HepG2 (cell line): ENCODE data around the gene TBC1D4. TPM values are rescaled to one million over a fixed set of nuclear protein-coding genes. Genes with fewer than 3 reads are reported as not detected.

Experiments used
- ATAC-seq: fragments of 200-7000 bp; cut with Tn5 transposase; 3 replicates; pipeline ENCODE4 v1.9.1; 2020; ENCODE audit warnings: mild to moderate bottlenecking, moderate library complexity
- BruUV-seq: library from RNA; stranded (reverse); fragments of 400-500 nt; replicated peaks from 2 replicates; lab custom pipeline; 2021; lab: Mats Ljungman, UMichigan
- CTCF ChIA-PET: fragments of 300-600 bp; formaldehyde crosslinking; extraction: SDS; loops from one replicate; lab custom pipeline; 2021; ENCODE audit warnings: low total read pairs, inconsistent platforms, low intra/inter-chr PET ratio; lab: Yijun Ruan, JAX
- POLR2A ChIA-PET: fragments of 350-600 bp; sonication (Branson Sonifier 250); formaldehyde crosslinking; loops from one replicate; lab custom pipeline; 2020; ENCODE audit warnings: antibody characterized with exemption, inconsistent platforms; lab: Yijun Ruan, JAX
- DNase-seq: peaks from one replicate; pipeline ENCODE4 v3.0.0-alpha.2; 2015; ENCODE audit warnings: low spot score
- FAIRE-seq: peaks from 3 replicates; lab custom pipeline; 2011; peaks lifted over from hg19 to GRCh38; lab: Jason Lieb, UNC
- H2AFZ ChIP-seq: one replicate; pipeline ENCODE4 v1.6.1; 2011; ENCODE audit warnings: low read length, inconsistent platforms
- H3K27ac ChIP-seq: fragments of 300-600 bp; 3 replicates; pipeline ENCODE4 v1.8.0; 2011; ENCODE audit warnings: mixed run types, mild to moderate bottlenecking, mixed read lengths, low read length, inconsistent platforms; ENCODE audit not compliant: insufficient read depth; ENCODE audit errors: extremely low read length
- H3K27me3 ChIP-seq, 2 experiments: fragments of 200-600 bp in 1 of 2; 2 replicates in 1 of 2; 3 replicates in 1 of 2; pipeline versions ENCODE4 v1.6.0 to v1.8.0; 2011; ENCODE audit warnings: low read length in 2 of 2, mild to moderate bottlenecking in 2 of 2, moderate library complexity in 2 of 2, inconsistent platforms in 1 of 2; ENCODE audit not compliant: insufficient read depth in 2 of 2, control insufficient read depth in 1 of 2
- H3K36me3 ChIP-seq, 2 experiments: fragments of 200-600 bp in 1 of 2; replicated peaks in 1 of 2; 2 replicates in 1 of 2; 3 replicates in 1 of 2; pipeline versions ENCODE4 v1.5.1 to v1.8.0; 2011; ENCODE audit warnings: low read length in 2 of 2, inconsistent platforms in 1 of 2; ENCODE audit not compliant: insufficient read depth in 2 of 2, control insufficient read depth in 1 of 2
- H3K4me1 ChIP-seq: 2 replicates; pipeline ENCODE4 v1.5.1; 2012; ENCODE audit warnings: low read length, inconsistent platforms; ENCODE audit not compliant: insufficient read depth
- H3K4me2 ChIP-seq: 2 replicates; pipeline ENCODE4 v1.6.0; 2011; ENCODE audit warnings: low read depth, low read length, inconsistent platforms
- H3K4me3 ChIP-seq, 3 experiments: fragments of 200-600 bp in 1 of 3; sonication (generic), shearing (Covaris generic) in 1 of 3; replicated peaks in 1 of 3; 2 replicates each; pipeline ENCODE4 v1.5.1; 2011 to 2016; ENCODE audit warnings: low read length in 3 of 3, inconsistent platforms in 2 of 3, low read depth in 2 of 3, mild to moderate bottlenecking in 2 of 3, control low read depth in 1 of 3, mixed read lengths in 1 of 3; ENCODE audit not compliant: insufficient read depth in 1 of 3
- H3K79me2 ChIP-seq: one replicate; pipeline ENCODE4 v1.6.1; 2011; ENCODE audit warnings: low read length, inconsistent platforms; ENCODE audit not compliant: insufficient read depth
- H3K9ac ChIP-seq: 2 replicates; pipeline ENCODE4 v1.6.0; 2011; ENCODE audit warnings: mild to moderate bottlenecking, low read depth, low read length, inconsistent platforms; ENCODE audit not compliant: insufficient read depth
- H3K9me3 ChIP-seq: 2 replicates; pipeline ENCODE4 v1.5.1; 2012; ENCODE audit warnings: mild to moderate bottlenecking, low read length
- H4K20me1 ChIP-seq: 2 replicates; pipeline ENCODE4 v1.6.0; 2011; ENCODE audit warnings: inconsistent platforms, mild to moderate bottlenecking, low read length, moderate library complexity; ENCODE audit not compliant: insufficient read depth
- ARHGAP35 ChIP-seq: sonication (generic); formaldehyde crosslinking; IDR thresholded peaks from 2 replicates; pipeline ENCODE4 v1.9.0; 2022; ENCODE audit warnings: mild to moderate bottlenecking, inconsistent platforms, moderate library complexity, missing genetic modification reagents, borderline replicate concordance
- FOXM1 ChIP-seq: sonication (generic); formaldehyde crosslinking; IDR thresholded peaks from 2 replicates; pipeline ENCODE4 v1.5.0; 2020; ENCODE audit warnings: missing genetic modification reagents
- MAZ ChIP-seq, 2 experiments: sonication (generic) in 1 of 2; formaldehyde crosslinking in 1 of 2; IDR thresholded peaks; 2 replicates each; pipeline versions ENCODE4 v1.5.0 to v1.6.1; 2012 to 2020; ENCODE audit warnings: low read depth in 2 of 2, mild to moderate bottlenecking in 2 of 2, borderline replicate concordance in 1 of 2, improper control_type of control experiment in 1 of 2, low read length in 1 of 2, missing genetic modification reagents in 1 of 2, moderate library complexity in 1 of 2
- MEF2D ChIP-seq: sonication (generic); formaldehyde crosslinking; IDR thresholded peaks from 2 replicates; pipeline ENCODE4 v1.5.1; 2020; ENCODE audit warnings: mild to moderate bottlenecking, missing genetic modification reagents
- NCOA2 ChIP-seq: sonication (generic); formaldehyde crosslinking; IDR thresholded peaks from 2 replicates; pipeline ENCODE4 v1.8.0; 2022; ENCODE audit warnings: inconsistent platforms
- NFYB ChIP-seq: sonication (generic); formaldehyde crosslinking; IDR thresholded peaks from 2 replicates; pipeline ENCODE4 v1.4.0; 2020; ENCODE audit warnings: missing genetic modification reagents
- NKX3-1 ChIP-seq: sonication (generic); formaldehyde crosslinking; IDR thresholded peaks from 2 replicates; pipeline ENCODE4 v1.5.0; 2020; ENCODE audit warnings: missing genetic modification reagents
- SIX1 ChIP-seq: sonication (generic); formaldehyde crosslinking; IDR thresholded peaks from 2 replicates; pipeline ENCODE4 v1.4.0; 2020; ENCODE audit warnings: missing genetic modification reagents, borderline replicate concordance
- SMARCE1 ChIP-seq: fragments of 450-650 bp; IDR thresholded peaks from 2 replicates; pipeline ENCODE4 v1.6.1; 2017; ENCODE audit warnings: borderline replicate concordance
- TCF12 ChIP-seq, 2 experiments: fragments of 450-650 bp in 1 of 2; sonication (generic) in 1 of 2; formaldehyde crosslinking in 1 of 2; IDR thresholded peaks; 2 replicates each; pipeline versions ENCODE4 v1.6.1 to v1.8.0; 2017 to 2022; ENCODE audit warnings: antibody characterized with exemption in 1 of 2, mild to moderate bottlenecking in 1 of 2, missing genetic modification reagents in 1 of 2, moderate library complexity in 1 of 2
- ZNF572 ChIP-seq: sonication (generic); formaldehyde crosslinking; IDR thresholded peaks from 2 replicates; pipeline ENCODE4 v1.5.1; 2020; ENCODE audit warnings: mild to moderate bottlenecking, missing genetic modification reagents
- ZNF652 ChIP-seq: IDR thresholded peaks from 2 replicates; pipeline ENCODE4 v1.6.1; 2016; ENCODE audit warnings: low read depth, borderline replicate concordance
- WGBS: methylation state at CpG from one replicate; pipeline ENCODE4 v1.1.6; 2017; ENCODE audit warnings: low lambda C conversion rate; 5-methylcytosine and 5-hydroxymethylcytosine counted together
- in situ Hi-C: cut with HindIII; loops from 2 replicates; pipeline ENCODE4 v1.10.0; 2017; ENCODE audit warnings: low pct_unique_long_range_greater_than_20kb; ENCODE audit not compliant: extremely low pct_ligation_motif_present
- intact Hi-C: fragments of 100-400 bp; cut with micrococcal nuclease; formaldehyde crosslinking; loops from one replicate; pipeline ENCODE4 v1.10.0; 2022; ENCODE audit not compliant: unreplicated experiment
- polyA plus RNA-seq, 8 experiments: library from polyadenylated mRNA; depleted of rRNA in 3 of 8; stranded (reverse) in 7 of 8; unstranded in 1 of 8; fragments of >200 nt; fragmentation: Illumina TruSeq in 4 of 8; extraction: Trizol in 4 of 8; gene quantifications; 2 replicates each; pipeline versions ENCODE4 v1.2.1 to v1.2.3, GENCODE V29; 2011 to 2016; ENCODE audit warnings: low read depth in 4 of 8, missing spikeins in 1 of 8, mixed read lengths in 1 of 8; ENCODE audit not compliant: insufficient read depth in 1 of 8
- total RNA-seq, 5 experiments: library from RNA; depleted of rRNA; stranded (reverse); fragments of >200 nt; fragmentation: Illumina TruSeq; extraction: Trizol; gene quantifications; 2 replicates each; pipeline ENCODE4 v1.2.3, GENCODE V29; 2016; ENCODE audit warnings: low read depth in 1 of 5
- TF ChIP-seq, protein P1 (sequence below): fragments of 450-650 bp; IDR thresholded peaks from 2 replicates; pipeline ENCODE4 v1.6.1; 2016
- TF ChIP-seq, protein P2 (sequence below): sonication (generic); formaldehyde crosslinking; conservative IDR thresholded peaks from 2 replicates; pipeline ENCODE4 v1.4.0; 2020; ENCODE audit warnings: missing genetic modification reagents
- TF ChIP-seq, protein P3 (sequence below): IDR thresholded peaks from 2 replicates; pipeline ENCODE4 v1.6.1; 2016
- TF ChIP-seq, protein P4 (sequence below): sonication (generic); formaldehyde crosslinking; IDR thresholded peaks from 2 replicates; pipeline ENCODE4 v1.9.0; 2021; ENCODE audit warnings: missing genetic modification reagents, mild to moderate bottlenecking, borderline replicate concordance
- TF ChIP-seq, protein P5 (sequence below): sonication (generic); formaldehyde crosslinking; IDR thresholded peaks from 2 replicates; pipeline ENCODE4 v1.5.0; 2020; ENCODE audit warnings: mild to moderate bottlenecking, missing genetic modification reagents, moderate library complexity

TBC1D4 gene
- total and polyA plus RNA-seq, 2 of the 13 experiments (the other 11 are each of a cell fraction or from before 2014, with no cell fraction given): 35.9 to 64.4 TPM

DNA sequence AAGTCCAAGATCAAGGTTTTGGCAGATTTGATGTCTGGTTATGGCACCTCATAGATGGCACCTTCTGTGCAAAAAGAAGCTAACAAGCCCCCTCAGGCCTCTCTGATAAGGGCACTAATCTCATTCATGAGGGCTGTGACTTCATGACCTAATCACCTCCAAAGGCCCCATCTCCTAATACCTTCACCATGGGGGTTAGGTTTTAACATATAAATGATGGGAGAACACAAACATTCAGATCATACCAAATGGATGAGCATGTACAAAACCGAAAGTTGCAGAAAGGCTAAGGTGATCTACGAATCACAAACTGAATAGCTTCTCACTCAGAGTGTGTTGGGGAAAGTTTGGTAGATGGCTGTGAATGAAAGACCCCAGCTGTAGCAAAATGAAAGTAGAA lies 217.4 kb downstream of the TBC1D4 start (continued):
- TF ChIP-seq, protein P1, sequence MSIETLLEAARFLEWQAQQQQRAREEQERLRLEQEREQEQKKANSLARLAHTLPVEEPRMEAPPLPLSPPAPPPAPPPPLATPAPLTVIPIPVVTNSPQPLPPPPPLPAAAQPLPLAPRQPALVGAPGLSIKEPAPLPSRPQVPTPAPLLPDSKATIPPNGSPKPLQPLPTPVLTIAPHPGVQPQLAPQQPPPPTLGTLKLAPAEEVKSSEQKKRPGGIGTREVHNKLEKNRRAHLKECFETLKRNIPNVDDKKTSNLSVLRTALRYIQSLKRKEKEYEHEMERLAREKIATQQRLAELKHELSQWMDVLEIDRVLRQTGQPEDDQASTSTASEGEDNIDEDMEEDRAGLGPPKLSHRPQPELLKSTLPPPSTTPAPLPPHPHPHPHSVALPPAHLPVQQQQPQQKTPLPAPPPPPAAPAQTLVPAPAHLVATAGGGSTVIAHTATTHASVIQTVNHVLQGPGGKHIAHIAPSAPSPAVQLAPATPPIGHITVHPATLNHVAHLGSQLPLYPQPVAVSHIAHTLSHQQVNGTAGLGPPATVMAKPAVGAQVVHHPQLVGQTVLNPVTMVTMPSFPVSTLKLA: no peak
- TF ChIP-seq MEF2D: no peak
- TF ChIP-seq, protein P2, sequence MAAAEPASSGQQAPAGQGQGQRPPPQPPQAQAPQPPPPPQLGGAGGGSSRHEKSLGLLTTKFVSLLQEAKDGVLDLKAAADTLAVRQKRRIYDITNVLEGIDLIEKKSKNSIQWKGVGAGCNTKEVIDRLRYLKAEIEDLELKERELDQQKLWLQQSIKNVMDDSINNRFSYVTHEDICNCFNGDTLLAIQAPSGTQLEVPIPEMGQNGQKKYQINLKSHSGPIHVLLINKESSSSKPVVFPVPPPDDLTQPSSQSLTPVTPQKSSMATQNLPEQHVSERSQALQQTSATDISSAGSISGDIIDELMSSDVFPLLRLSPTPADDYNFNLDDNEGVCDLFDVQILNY (CRISPR knock-in tag): no peak

DNA sequence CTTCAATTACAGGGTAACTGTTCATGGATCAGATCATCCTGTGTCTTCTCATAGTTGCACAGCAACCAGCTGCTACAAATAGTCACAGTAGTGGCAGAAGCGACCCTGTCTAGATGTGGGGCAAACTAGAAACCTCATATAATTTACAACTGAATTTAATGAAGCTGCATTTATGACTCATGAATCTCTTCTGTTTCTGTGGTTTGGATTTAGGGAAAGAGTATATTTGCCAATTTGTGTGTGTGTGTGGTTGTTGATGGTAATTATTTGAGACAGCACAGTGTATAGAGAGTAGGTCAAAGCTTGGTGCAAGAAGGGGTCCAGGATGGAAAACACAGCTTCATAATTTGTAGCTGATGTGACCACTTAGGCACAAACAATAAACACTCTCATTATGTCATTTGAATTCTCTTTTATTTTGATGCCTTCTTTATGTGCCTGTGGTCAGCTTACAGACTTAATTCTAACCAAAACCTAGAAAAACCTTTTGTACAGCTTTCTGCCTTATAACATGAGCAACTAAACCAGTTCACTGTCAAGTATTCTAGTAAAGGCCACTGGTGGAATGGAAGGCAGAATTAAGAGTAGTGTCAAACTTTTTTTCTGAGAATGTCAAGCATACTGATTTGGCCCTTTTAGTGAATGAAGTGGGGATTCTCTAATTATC lies 218.1 kb downstream of the TBC1D4 start:
- no peak overlapping the region for H3K4me2 ChIP-seq
- intact Hi-C loops (no loop called here), in situ Hi-C loops (no loop called here)
- ChIA-PET POLR2A (no interaction called here), CTCF (no interaction called here)
- H3K79me2 ChIP-seq: no peaks in the 10 kb centered on the region
- H3K27ac ChIP-seq: no peak overlapping the region
- no peaks in the 10 kb centered on the region for H4K20me1 ChIP-seq
- no peak for FAIRE-seq
- H3K9me3 ChIP-seq: no peaks in the 10 kb centered on the region
- no peak overlapping the region for H2AFZ ChIP-seq
- no TSS peak for BruUV-seq
- DNase-seq: no peak
- no peak overlapping the region for H3K9ac ChIP-seq
- no peaks in the 10 kb centered on the region for H3K36me3 ChIP-seq
- H3K4me1 ChIP-seq: no peaks in the 10 kb centered on the region
- no peak for ATAC-seq
- no peak overlapping the region for H3K4me3 ChIP-seq
- 0% methylated on average over 1 of the region's 1 CpG for WGBS
- H3K27me3 ChIP-seq: no peaks in the 10 kb centered on the region
- TF ChIP-seq MAZ (IDR thresholded peaks at IDR 0.05; ENCODE audit: borderline replicate concordance, low read depth, low read length): no peak
- no peak for TF ChIP-seq MAZ (CRISPR knock-in tag; IDR thresholded peaks at IDR 0.05; ENCODE audit: low read depth)
- no peak for TF ChIP-seq ZNF652 (CRISPR knock-in tag)
- no peak for TF ChIP-seq ARHGAP35 (CRISPR knock-in tag)
- TF ChIP-seq, protein P3, sequence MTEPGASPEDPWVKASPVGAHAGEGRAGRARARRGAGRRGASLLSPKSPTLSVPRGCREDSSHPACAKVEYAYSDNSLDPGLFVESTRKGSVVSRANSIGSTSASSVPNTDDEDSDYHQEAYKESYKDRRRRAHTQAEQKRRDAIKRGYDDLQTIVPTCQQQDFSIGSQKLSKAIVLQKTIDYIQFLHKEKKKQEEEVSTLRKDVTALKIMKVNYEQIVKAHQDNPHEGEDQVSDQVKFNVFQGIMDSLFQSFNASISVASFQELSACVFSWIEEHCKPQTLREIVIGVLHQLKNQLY: no peak
- no peak for TF ChIP-seq TCF12 (IDR thresholded peaks at IDR 0.05)
- TF ChIP-seq TCF12 (CRISPR knock-in tag; IDR thresholded peaks at IDR 0.05): no peak
- no peak for TF ChIP-seq FOXM1 (CRISPR knock-in tag)
- TF ChIP-seq, protein P4, sequence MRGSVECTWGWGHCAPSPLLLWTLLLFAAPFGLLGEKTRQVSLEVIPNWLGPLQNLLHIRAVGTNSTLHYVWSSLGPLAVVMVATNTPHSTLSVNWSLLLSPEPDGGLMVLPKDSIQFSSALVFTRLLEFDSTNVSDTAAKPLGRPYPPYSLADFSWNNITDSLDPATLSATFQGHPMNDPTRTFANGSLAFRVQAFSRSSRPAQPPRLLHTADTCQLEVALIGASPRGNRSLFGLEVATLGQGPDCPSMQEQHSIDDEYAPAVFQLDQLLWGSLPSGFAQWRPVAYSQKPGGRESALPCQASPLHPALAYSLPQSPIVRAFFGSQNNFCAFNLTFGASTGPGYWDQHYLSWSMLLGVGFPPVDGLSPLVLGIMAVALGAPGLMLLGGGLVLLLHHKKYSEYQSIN (CRISPR knock-in tag): no peak
- TF ChIP-seq, protein P5, sequence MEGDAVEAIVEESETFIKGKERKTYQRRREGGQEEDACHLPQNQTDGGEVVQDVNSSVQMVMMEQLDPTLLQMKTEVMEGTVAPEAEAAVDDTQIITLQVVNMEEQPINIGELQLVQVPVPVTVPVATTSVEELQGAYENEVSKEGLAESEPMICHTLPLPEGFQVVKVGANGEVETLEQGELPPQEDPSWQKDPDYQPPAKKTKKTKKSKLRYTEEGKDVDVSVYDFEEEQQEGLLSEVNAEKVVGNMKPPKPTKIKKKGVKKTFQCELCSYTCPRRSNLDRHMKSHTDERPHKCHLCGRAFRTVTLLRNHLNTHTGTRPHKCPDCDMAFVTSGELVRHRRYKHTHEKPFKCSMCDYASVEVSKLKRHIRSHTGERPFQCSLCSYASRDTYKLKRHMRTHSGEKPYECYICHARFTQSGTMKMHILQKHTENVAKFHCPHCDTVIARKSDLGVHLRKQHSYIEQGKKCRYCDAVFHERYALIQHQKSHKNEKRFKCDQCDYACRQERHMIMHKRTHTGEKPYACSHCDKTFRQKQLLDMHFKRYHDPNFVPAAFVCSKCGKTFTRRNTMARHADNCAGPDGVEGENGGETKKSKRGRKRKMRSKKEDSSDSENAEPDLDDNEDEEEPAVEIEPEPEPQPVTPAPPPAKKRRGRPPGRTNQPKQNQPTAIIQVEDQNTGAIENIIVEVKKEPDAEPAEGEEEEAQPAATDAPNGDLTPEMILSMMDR (CRISPR knock-in tag): no peak
- no peak for TF ChIP-seq NCOA2 (CRISPR knock-in tag)
- no peak for TF ChIP-seq NKX3-1
- no peak for TF ChIP-seq NFYB (CRISPR knock-in tag)
- no peak for TF ChIP-seq SIX1 (CRISPR knock-in tag)
- no peak for TF ChIP-seq ZNF572 (CRISPR knock-in tag)
- TF ChIP-seq SMARCE1: no peak
